Measurements from ENCODE around the gene OR4N2.
"Not testable (repeated sequence)": the region's sequence is repeated elsewhere in the genome, so short reads cannot be mapped to it uniquely, and the experiment has no call there.

Gene OR4N2

GRCh38 chr14:19834203-19834848 is 30.8 kb downstream of the OR4N2 start:
- not testable (repeated sequence) for DNase-seq (ENCODE audit: low read depth)

- DNase-seq (ENCODE audit: low read depth): no peak
Measured at GRCh38 chr14:19838433-19838832, 34.9 kb downstream of the OR4N2 start.

GRCh38 chr14:19851365-19851764 is 47.8 kb downstream of the OR4N2 start:
- DNase-seq (ENCODE audit: low read depth): no peak

GRCh38 chr14:19866061-19866669 is 62.6 kb downstream of the OR4N2 start:
- not testable (repeated sequence) for DNase-seq (ENCODE audit: low read depth)

GRCh38 chr14:19873178-19873577 is 69.6 kb downstream of the OR4N2 start:
- no peak for DNase-seq (ENCODE audit: low read depth)

- DNase-seq (ENCODE audit: low read depth): no peak
Measured at GRCh38 chr14:19874842-19875241, 71.3 kb downstream of the OR4N2 start, which contains the start of gene OR4K2. OR4K2 (plus strand) TSS chr14:19875142; CDS start chr14:19876268, 1,126 bp downstream.

- no peak for DNase-seq (ENCODE audit: low read depth)
Measured at GRCh38 chr14:19878029-19878642, 74.6 kb downstream of the OR4N2 start.
